Stimulated activated CD8-positive, alpha-beta memory T cell treated with anti-CD3 and anti-CD28 coated beads, Interleukin-2, amount 100 ng/mL, for 1 hour (primary cell): ENCODE data around the gene APOL1.
"Not testable (repeated sequence)": the region's sequence is repeated elsewhere in the genome, so short reads cannot be mapped to it uniquely, and the experiment has no call there.

Experiments
- DNase-seq, 2 donors: peaks; one replicate each; pipeline ENCODE4 v3.0.0-alpha.2; 2020; ENCODE audit warnings: low read depth in 2 of 2

The APOL1 gene

DNA sequence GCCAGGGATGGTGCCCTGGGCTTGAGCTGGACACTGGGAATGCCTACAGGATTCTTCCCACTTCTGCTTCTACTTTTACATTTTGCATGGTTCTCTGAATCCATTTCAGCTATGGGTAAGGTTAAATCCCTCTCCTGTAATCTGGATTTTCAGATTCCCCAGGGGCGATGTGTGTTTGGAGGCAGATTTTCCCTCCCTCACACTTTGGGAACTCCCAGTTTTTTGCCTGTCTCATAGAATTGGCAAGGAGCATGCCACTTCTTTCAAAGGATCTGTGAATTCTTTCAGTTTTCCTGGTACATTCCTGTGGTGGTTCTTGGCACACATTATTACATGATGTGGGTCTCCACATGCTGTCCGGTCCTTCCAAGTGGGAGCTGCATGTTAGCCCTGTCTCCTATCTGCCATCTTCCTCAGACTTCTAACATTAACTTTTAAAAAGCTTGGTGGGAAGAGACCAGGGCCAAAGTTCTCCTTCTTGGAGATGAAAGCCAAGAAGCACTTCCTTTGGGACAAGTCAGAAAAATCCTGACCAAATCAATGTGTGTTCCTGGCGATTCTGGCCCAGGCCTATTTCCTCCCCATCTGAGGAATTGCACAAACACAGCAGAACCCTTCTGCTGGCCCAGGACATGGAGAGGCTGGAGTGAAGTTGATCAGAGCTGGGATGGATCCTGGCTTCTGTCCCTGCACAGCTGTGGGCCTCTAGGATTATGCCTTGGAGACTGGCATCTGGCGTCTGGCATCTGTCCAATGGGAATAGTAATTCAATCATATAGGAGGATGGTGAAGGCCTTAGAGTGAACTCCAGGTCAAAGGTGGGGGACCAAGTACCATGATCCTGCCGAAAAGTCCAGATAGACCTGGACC is 8.2 kb upstream of the APOL1 start:
- DNase-seq: no peak

DNA sequence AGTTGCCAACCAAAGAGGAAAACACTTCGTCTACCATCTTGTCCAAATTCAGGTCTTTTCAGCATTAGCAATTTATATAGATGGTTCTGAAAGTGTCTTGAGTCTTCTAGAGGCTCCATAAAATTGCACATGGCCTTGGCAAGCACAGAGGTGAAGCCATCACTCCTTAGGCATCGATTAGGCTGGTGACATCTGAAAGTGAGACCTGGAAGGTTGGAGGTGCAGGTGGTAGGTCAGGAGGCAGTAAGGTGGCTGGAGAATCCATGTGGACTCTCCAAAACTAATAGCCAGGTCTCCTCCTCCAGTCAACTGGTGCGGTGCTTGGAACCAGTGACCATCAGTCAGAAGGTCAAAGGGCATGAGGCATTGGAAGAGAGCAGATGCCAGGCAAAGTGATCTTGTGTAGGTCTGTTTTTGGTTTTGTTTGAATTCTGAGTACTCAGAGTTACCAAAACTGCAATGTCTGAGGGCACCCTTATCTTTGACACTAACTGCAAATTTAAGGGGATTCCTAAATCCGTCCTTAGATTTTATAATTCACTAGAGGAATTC is 7.1 kb upstream of the APOL1 start:
- DNase-seq: no peak

DNA sequence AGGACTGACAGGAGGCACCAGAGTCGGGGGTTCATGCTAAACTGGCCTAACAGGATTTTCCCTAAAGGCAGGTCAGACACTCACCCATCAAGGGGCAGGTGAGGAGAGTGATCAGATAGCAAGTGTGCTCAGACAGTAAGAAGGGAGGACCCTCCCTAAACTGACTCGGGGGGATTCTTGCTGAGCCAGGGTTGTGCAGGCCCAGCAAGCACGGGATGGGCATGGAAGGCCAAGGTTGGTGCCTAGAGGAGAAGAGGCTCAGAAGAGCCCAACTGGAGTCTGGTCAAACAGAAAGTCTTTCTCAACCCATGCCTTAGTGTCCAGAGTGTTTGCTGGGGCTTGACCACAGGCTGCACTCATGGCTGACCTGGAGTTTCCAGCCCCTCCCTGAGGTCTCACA is 6.2 kb upstream of the APOL1 start:
- no peak for DNase-seq

DNA sequence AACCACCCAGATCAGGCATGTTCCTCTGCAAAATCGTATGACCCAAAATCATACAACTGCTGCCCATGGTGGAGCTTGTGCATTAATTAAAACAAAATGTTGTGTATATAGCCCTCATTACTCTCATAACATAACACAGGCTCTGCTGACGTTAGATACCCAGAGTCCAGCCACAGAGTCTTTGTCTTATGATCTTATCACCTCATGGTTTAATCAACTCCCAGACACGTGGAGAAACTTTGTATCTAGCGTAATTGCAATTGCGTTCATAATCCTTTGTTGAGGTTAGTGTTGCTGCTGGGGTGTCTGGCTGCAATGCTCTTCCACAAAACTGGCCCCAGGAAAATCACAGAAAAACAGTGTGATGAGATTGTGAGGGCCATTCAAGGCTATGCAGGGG is 5.0 kb upstream of the APOL1 start:
- DNase-seq: no peak

DNA sequence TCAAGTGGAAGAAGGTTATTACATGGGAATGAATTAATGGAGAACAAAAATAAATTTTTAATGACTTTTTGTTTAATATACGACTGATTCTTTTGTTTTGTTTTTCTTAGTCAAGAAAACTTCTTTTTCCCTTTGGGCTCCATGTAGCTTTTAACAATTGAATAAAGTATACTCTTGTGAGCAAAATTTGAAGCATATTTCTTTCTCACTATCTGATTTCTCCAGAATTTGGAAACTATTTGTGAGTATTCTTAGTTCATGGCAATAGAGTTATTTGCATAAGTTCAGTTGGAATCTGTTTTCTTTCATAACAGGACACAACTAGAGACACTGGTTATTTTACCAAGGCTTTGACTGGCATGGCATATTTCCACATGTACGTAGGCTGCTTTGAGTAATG is 3.8 kb upstream of the APOL1 start:
- DNase-seq: no peak

DNA sequence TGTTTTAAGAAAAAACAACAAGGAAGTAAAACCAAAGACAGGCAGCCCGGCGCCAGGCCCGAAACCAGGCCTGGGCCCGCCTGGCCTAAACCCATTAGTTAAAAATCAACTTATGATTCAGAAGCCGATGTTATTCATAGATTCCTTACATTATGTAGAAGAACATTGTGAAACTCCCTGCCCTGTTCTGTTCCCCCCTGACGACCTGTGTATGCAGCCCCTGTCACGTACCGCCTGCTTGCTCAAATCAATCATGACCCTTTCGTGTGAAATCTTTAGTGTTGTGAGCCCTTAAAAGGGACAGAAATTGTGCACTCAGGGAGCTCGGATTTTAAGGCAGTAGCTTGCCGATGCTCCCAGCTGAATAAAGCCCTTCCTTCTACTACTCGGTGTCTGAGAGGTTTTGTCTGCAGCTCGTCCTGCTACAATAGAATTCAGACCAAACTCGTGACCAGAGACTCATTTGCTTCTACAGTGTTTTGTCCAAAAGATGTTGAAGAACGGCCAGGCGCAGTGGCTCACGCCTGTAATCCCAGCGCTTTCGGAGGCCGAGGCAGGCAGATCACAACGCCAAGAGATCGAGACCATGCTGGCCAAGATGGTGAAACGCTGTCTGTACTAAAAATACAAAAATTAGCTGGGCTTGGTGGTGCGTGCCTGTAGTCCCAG is 2.5 kb upstream of the APOL1 start:
- not testable (repeated sequence) for DNase-seq

DNA sequence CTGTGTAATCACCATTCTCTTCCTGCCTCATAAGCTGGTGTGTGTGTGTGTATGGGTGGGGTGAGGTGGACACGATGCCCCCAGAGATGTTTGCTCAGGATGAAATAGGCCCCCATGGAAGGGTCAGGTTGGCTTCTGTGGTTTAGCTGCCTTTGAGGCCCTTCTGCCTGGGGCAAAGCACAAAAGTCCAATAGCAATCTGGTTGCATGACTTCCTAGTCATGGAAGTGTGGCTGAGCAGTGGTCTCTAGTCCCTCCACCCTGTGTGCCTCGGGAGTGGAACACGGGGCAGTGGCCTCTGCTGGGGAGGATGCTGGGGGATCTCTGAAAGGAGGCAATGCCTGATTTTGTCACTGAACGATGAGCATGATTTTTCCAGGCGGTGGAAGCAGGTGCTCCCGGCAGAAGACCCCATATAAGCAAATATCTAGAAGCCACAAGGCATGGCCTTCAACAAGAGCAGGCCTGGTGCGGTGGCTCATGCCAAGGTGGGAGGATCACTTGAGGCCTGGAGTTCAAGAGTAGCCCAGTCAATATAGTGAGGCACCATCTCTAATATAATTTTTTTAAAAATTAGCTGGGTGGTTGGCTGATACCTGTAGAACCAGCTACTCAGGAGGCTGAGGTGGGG is 839 bp upstream of the APOL1 start:
- not testable (repeated sequence) for DNase-seq

DNA sequence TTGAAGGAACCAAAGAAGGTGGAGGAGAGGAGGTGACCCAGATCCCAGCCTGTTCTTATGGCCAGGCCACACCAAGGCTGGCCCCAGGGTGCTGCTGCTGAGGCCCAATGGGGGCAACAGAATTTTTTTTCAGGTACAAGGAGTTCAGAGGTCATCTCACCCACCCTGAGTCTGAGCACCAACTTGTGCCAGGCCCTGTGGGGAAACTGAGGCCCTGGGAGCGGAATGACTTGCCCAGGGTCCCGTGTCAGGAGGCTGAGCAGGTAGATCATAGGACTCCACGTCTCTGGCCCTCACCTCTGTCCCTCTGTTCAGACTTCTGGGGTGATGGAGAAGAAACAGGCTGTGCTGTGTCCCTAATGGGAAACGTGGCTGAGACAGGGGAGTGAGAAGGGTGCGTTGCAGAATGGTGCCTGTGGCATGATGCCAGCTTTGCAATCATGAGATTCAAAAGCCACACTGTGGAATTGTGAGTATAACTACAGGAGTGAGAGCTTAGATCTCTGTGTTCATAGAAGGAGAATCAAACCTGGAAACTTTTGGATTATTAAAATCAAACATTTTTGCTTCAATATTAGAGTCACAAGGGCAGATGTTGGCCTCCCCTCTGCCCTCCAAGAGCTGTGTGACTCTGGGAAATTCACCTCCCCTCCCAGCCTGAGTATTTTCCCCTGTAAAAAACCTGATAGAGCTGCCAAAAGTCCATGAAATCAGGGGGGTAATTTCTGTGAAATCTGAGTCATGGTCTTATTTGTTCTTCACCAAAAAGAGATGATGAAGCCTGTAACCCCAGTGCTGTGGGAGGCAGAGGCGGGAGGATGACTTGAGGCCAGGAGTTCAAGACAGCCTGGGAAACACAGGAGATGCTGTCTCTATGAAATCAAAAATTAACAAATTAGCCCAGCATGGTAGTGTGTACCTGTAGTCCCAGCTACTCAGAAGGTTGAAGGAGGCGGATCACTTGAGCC is 874 bp downstream of the APOL1 start:
- DNase-seq: no peak

DNA sequence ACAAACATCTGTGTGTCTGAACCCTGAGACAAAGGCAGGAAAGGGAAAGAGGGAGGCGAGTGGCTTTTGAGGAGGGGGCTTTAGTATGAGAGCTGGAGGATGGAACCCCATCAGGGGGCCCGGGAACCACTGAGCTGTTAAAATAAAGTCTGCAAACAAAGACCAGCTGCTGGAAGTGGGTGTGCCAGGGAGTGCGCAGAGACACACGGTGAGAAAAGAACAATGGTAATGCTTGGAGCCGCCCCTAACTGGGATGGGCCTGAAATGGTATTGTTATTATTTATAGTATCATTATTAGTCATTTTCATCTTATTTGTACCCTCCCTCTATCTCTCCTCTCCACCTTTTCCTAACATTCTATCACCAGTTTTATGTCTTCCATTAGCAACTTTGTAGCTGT is 2.6 kb downstream of the APOL1 start:
- DNase-seq: not testable (repeated sequence)

DNA sequence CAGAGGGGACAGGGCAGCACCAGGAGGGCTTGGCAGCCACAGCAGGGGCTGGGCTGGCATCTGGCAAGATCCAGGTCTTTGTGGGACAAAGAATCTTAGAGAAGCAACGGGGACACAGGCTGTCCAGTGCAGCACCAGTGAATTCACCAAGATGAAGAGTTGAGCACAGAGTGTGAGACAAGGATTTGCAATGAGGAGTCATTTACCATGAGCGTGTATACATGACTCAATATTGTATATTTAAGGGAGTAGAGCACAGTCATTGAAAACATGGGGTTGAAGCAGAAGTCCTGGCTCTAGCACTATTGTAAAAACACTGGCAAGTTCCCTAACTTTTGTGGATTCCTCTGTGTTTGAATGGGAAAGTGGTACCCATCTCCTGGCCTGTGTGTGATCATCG is 3.5 kb downstream of the APOL1 start:
- DNase-seq: no peak

DNA sequence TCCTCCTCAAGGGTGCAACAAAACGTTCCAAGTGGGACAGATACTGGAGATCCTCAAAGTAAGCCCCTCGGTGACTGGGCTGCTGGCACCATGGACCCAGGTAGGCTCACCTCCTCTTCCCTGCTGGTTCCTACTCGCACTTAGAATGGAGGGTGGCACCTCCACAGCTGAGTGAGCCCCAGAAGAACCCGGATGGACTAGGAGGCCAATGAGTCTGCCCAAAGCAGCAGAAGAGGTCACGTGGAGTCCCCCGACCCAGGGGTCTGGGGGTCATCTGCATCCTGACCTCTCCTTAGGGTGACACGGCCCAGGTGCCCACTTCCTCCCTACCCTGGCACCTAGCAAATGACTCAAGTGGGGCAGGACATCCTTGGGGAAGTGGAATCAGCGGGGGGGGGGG is 4.4 kb downstream of the APOL1 start:
- no peak for DNase-seq

DNA sequence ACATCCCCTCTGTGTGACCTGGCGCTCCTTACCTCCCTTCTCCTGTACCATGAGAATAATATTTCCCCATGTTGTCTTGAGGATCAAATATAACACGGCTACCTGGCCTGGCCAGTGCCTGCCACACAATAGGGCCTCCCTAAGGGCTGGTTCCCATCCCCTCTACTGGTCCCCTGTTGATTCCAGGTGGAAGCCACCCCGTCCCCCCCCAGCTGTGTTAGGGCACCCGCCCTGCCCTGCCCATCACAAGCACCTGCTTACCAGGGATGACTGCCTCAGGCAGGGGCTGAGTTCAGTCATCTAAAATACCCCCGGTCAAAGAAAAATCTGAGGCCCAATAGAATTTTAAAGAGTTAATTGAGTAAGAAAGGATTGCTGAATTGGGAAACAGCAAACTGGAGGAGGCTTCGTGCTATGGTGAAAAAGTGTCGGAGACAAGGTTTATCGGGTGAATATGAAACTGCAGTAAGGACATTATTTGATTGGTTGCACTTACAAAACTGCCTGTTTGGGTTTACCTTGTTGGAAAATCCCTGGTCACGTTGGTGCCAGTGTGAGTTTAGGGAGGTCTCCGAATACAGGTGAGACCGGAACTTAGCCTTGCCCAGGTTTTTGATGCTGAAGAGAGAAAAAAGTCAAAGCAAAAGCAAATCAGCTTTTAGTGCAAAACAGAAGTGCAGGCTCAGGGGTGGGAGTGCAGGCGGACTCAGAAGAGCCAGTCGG is 5.2 kb downstream of the APOL1 start:
- no peak for DNase-seq

DNA sequence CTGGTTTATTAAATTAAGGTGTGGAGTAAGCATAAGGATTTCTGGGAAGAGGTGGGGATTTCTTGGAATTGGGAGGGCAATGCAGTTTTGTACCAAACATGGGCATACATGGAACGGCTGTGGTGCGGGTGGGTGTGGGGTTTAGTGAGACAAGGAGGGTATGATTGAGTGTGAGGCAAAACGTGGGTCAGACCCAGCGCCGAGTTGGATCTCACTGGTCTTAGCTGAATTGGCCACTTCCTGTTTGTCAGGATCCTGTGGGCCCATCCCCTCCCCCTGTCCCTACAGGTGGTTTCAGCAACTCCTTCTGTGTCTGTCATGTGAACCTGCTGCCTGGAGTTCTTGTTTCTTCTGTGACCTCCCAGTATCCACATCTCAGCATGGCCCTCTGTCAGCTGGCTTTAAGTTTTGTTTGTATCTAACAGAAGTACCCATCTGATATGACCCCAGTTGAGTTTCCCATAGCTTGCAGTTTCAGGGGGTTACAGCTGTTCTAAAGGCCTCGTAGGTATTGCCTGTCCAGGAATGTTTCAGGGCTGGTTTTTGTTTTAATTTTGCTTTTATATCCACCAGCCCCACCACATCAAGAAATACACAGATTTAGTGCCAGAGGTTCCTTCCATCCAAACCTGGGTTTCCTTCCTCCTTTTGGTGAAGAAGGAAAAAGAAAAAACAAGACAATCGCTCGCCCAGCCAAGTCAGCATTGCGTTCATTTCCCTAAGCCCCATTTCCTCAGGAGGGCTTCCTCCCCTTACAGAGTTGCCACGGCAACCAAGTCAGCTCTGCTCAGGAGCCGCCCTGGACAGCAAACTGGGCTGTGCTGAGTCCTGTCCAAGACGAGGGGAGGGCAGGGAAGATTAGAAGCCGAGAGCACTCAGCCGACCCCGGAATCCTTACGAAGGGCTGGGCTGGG is 6.0 kb downstream of the APOL1 start:
- no peak for DNase-seq

DNA sequence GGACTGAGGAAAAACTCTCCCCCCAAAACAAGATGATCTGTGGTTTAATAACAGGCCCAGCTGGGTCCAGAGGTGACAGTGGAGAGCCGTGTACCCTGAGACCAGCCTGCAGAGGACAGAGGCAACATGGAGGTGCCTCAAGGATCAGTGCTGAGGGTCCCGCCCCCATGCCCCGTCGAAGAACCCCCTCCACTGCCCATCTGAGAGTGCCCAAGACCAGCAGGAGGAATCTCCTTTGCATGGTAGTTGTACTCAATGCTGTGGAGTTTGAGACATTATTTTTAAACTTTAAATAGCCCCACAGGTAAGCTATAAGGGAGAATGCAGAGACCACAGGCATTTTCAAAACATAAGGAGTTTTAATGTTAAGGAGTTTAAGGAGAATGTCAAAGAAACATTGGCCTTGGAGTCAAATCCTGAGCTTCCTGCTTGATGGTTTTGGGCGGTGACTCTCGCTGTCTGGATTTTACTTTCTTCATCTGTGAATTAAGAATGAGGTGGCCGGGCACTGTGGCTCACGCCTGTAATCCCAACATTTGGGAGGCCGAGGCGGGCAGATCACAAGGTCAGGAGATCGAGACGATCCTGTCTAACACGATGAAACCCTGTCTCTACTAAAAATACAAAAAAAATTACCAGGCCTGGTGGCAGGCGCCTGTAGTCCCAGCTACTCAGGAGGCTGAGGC is 6.8 kb downstream of the APOL1 start:
- no peak for DNase-seq

DNA sequence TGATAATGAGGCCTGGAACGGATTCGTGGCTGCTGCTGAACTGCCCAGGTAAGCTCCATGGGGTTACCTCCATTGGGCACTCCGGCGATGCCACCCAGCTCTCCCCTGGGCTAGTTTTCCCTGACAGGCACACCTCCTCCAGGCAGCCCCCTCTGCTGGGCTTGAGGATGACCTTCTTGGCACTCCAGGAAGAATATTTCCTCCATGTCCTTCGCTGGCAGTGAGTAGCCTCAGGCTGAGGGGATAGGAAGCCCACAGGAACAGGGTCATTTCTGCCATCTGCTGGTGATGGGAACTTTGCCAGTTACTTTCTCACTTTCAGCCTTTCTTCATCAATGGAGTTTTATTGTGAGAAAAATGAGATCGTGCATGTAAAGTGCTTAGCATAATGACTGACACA is 8.7 kb downstream of the APOL1 start:
- DNase-seq: not testable (repeated sequence)

DNA sequence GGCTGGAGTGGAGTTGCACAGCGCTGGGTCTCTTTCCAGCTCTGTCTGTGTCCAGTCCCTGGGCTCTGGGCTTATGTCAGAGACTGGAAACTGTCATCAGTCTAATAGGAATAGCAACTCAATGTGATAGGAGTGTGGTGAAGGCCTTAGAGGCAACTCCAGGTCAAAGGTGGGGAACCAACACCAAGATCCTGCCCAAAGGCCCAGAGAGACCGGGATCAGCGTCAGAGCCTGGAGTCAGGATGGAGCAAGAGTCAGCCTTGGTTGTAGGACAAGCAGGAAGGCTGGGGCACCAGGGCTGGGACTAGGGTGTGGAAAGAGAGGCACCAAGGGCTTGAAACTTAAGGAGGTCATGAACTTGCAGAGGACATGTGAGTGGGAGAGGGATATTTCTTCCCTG is 9.4 kb downstream of the APOL1 start:
- DNase-seq: not testable (repeated sequence)

DNA sequence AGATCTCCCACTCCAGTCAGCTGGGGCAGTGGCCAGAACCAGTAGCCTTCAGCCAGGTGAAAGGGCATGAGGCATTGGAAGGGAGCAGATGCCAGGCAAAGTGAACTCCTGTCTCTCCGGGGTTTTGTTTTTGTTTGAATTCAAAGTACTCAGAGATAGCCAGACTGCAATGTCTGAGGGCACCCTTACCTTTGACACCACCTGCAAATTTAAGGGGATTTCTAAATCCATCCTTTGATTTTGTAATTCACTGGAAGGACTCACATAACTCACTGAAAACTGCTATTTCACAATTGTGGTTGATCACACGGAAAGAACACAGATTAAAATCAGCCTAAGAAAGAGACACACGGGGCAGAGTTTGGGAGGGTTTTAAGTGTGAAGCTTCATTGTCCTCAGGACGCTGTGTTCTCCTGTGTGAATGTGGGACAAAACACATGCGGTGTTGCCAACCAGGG is 10.3 kb downstream of the APOL1 start:
- DNase-seq: not testable (repeated sequence)

DNA sequence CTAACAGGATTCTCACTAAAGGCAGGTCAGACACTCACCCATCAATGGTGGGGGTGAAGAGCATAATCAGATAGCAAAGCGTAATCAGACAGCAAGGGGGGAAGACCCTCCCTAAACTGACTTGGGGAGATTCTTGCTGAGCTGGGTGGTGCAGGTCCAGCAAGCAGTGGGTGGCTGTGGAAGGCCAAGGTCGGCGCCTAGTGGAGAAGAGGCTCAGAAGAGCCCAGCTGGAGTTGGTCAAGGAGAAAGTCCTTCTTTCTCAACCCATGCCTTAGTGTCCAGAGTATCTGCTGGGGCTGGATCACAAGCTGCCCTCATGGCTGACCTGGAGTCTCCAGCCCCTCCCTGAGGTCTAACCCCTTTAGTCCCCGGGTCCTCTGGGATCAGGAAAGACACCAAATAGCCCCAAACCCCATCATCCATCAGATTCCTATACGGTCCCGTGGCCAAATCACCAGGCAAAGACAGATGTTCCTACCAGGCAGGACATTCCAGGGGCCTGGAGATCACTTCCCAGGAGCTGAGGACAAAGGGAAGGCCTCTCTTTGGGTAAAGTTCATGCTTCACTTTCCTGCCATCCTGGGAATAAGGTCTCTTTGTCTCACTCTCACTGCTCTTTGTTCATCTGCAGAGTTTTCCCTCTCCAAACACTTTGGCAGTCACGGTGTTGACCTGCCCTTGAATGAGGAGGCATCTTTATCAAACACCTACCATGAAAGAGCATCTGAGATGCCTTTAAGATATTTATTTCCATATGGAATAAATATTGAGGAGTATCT is 11.1 kb downstream of the APOL1 start:
- DNase-seq: not testable (repeated sequence)
